ENCODE data around the gene EQTN. TPM values are rescaled to one million over a fixed set of nuclear protein-coding genes. Genes with fewer than 3 reads are reported as not detected.

Gene EQTN
- total RNA-seq, 1 donor from 2014 or later: not detected

DNA sequence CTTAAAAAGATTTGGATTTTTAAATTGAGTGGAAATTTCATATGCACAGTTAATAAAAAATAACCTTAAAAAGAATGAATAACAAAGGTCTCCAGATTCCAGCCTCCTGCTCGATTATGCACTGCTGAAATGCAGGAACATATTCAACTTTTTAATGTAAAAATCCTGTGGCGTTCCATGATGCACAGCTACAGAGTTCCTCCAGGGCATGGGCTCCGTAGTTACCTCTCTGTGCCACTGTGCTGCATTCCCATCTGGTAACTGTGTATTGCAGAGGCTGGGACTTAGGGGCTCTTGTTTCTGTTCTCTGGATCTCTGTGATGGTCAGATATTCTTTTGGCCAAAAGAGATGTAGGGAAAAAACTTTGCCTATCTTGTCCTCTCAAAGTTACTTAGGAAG, 31.5 kb upstream of the EQTN start:
- no peak for TF ChIP-seq CTCF (IDR thresholded peaks at IDR 0.05)
- H3K4me1 Mint-ChIP-seq (ENCODE audit: low read depth): peaks cover 3% of the 10 kb centered on the region
- no peak for DNase-seq (ENCODE audit: low spot score)
- H3K36me3 Mint-ChIP-seq (ENCODE audit: low read depth): peaks cover 1% of the 10 kb centered on the region
- H3K9me3 Mint-ChIP-seq (ENCODE audit: low read depth): peaks cover 2% of the 10 kb centered on the region
- no peak overlapping the region for H3K27ac Mint-ChIP-seq (ENCODE audit: unreplicated experiment)
- no peak overlapping the region for H3K4me3 Mint-ChIP-seq (ENCODE audit: unreplicated experiment)
- peaks cover 40% of the 10 kb centered on the region for H3K27me3 Mint-ChIP-seq (ENCODE audit: low read depth)

DNA sequence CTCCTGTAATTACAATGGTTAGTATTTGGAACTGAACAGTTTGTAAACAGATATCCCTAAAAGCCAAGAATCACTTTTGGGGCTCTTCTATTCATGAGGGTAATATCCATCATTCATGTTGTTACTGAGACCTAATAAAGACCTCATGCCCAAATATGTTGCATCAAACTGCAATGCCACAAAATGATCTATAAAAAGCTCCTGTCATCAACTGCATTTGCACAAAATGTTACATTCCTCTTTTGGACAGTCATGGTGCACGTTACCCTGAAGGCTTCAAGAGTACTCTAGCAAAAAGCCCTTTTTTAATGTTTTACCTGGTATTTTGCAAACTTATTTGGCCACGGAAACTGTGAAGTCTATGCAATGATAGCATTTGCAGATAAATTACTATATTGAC, 14.2 kb upstream of the EQTN start:
- Mint-ChIP-seq H3K36me3 (ENCODE audit: low read depth) (no peaks in the 10 kb centered on the region), H3K4me1 (ENCODE audit: low read depth) (no peaks in the 10 kb centered on the region), H3K27me3 (ENCODE audit: low read depth) (peaks cover 11% of the 10 kb centered on the region), H3K4me3 (ENCODE audit: unreplicated experiment) (no peak overlapping the region), H3K9me3 (ENCODE audit: low read depth) (no peaks in the 10 kb centered on the region), H3K27ac (ENCODE audit: unreplicated experiment) (no peak overlapping the region)
- no peak for DNase-seq (ENCODE audit: low spot score)
- TF ChIP-seq CTCF (IDR thresholded peaks at IDR 0.05): no peak

DNA sequence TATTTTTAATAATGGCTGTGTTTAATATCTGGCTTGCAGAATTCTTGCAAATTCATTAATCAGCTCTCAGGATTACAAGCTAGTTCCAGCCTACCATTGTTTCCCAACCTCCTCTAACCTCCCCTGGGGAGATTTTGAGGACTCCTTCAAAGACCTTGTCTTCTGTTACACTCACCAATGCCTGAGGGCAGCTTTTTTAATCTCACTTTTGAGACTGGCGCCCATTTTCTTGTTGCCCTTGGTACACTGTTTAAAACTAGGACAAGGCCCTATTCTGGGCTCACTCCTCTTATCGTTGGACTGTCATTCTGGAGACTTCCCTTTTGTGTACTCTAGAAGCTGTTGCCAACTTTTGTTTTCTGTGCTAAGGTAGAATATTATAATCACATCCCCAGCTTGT, 13.6 kb upstream of the EQTN start:
- Mint-ChIP-seq H3K4me1 (ENCODE audit: low read depth) (no peaks in the 10 kb centered on the region), H3K9me3 (ENCODE audit: low read depth) (no peaks in the 10 kb centered on the region), H3K27ac (ENCODE audit: unreplicated experiment) (no peak overlapping the region), H3K4me3 (ENCODE audit: unreplicated experiment) (no peak overlapping the region), H3K36me3 (ENCODE audit: low read depth) (no peaks in the 10 kb centered on the region), H3K27me3 (ENCODE audit: low read depth) (peaks cover 13% of the 10 kb centered on the region)
- no peak for DNase-seq (ENCODE audit: low spot score)
- TF ChIP-seq CTCF (IDR thresholded peaks at IDR 0.05): no peak

DNA sequence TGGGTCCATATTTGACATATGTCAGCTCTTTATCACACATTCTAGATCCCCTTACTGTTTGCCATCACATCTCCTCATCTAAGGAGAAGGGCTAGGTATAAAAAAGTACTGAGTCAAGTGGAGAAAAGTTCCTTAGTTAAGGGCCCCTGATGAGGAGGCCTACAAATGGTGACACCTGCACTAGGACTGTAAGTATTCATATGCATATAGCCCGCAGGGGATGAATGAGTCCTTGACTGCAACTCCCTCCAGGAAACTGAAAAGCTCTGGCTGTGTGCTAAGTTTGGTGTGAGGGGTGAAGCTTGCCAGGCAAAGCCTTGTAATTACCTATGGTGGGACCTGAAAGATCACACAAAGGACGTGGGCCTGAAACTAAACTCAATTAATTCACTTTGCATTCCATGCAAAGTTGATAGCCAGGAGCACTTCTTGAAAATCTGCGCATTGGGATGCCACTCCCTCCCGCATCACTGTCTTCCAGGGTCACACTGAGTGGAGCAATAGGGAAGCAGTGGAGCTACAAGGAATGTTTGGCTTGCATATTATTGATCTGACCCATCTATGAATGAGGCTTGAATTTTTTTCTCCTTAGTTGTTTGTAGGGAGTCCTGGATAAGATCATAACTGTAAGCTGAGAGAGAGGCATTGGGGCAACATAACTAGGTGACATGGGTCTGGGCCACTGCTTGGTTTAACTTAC, 11.9 kb upstream of the EQTN start:
- DNase-seq (ENCODE audit: low spot score): no peak
- Mint-ChIP-seq H3K36me3 (ENCODE audit: low read depth) (no peaks in the 10 kb centered on the region), H3K9me3 (ENCODE audit: low read depth) (no peaks in the 10 kb centered on the region)

DNA sequence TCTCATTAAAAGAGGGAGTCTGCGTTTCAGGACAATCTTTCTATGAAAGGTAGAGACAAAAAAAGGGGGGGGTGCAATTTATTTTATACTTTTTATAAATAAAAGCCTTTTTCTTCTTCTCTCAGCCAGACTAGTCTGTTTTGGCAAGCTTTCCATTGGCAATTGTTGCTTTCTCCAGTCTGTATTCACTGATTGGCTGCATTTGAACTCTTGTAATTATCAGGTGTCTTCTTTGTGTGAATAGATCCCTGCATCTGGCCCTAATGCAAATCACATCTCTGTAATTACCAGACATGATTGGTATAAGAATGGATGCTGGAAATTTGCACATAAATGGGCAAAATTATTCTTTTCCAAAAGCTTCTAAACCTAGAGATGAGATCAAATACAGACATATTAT, 7.6 kb upstream of the EQTN start:
- Mint-ChIP-seq H3K27me3 (ENCODE audit: low read depth) (peaks cover 5% of the 10 kb centered on the region), H3K4me3 (ENCODE audit: unreplicated experiment) (no peak overlapping the region), H3K4me1 (ENCODE audit: low read depth) (peaks cover 6% of the 10 kb centered on the region), H3K36me3 (ENCODE audit: low read depth) (no peaks in the 10 kb centered on the region), H3K9me3 (ENCODE audit: low read depth) (no peaks in the 10 kb centered on the region), H3K27ac (ENCODE audit: unreplicated experiment) (no peak overlapping the region)
- TF ChIP-seq CTCF (IDR thresholded peaks at IDR 0.05): no peak
- DNase-seq (ENCODE audit: low spot score): no peak

More for the DNA sequence above, 11.9 kb upstream of the EQTN start:
- H3K27ac Mint-ChIP-seq (ENCODE audit: unreplicated experiment): no peak overlapping the region
- peaks cover 8% of the 10 kb centered on the region for H3K27me3 Mint-ChIP-seq (ENCODE audit: low read depth)
- H3K4me3 Mint-ChIP-seq (ENCODE audit: unreplicated experiment): no peak overlapping the region
- TF ChIP-seq CTCF (IDR thresholded peaks at IDR 0.05): no peak
- no peaks in the 10 kb centered on the region for H3K4me1 Mint-ChIP-seq (ENCODE audit: low read depth)

All from chondrocyte (in vitro differentiated cells).